ENCODE results near the gene ARHGEF1.
"Not testable (repeated sequence)": the region's sequence is repeated elsewhere in the genome, so short reads cannot be mapped to it uniquely, and the experiment has no call there.

Gene ARHGEF1

GRCh38 chr19:41933693-41934426, 50.9 kb downstream of the ARHGEF1 start:
- no peak for FAIRE-seq

DNA sequence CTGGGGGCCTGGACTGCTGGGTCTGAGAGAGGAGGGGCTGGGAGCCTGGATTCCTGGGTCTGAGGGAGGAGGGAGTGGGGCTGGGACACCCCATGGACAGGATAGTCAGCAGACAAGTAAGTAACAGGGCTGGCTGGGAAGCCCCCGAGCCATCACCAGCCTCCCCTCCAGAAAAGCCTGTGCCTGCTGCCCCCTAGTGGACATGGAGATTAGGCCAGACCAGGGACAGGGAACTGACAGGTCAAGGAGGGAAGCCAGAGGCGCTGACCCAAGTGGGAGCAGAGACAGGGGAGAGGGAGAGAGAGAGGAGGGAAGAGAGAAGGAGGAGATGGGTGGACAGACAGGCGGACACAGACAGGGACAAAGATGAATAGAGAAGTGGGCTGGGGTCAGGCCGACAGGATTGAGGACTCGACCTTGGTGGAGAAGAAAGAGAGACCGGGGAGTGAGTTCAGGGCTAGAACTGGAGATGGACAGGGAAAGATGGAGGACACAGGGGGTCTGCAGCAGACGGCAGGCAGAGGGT, 51.9 kb downstream of the ARHGEF1 start:
- FAIRE-seq = no peak

DNA sequence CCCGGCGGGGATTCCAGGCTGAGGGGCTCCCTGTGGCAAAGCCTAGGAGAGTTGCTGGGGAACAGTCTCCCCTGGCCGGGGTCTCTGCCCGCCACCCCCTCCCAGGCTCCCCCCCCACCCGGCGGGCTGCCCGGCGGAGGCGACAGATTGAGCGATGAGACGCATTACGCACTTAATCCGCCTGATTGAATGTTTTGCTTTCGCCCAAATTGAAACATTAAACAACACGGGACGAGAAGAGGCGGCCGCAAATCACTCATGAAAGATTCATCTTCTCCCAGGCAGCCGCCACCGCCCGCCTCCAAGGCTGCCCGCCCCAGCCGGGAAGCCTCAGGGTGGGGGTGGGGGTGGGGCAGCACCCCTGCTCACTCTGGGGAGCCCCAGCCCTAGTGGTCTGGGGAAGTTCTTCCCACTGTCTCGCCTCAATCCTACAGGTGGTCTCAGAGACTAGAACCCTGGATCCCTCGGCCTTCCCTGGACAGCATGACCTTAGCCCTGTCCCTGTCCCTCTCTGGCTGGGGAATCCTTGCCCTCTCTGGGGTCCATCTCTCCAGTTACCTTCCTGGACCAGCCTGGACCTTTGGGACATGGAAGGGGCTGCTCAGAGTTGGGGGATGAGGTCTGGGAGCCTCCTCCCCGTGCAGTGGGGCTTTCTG, 52.9 kb downstream of the ARHGEF1 start:
- FAIRE-seq = no peak

- FAIRE-seq = no peak
These were observed 53.4 kb downstream of the ARHGEF1 start for GRCh38 chr19:41936416-41936850.

DNA sequence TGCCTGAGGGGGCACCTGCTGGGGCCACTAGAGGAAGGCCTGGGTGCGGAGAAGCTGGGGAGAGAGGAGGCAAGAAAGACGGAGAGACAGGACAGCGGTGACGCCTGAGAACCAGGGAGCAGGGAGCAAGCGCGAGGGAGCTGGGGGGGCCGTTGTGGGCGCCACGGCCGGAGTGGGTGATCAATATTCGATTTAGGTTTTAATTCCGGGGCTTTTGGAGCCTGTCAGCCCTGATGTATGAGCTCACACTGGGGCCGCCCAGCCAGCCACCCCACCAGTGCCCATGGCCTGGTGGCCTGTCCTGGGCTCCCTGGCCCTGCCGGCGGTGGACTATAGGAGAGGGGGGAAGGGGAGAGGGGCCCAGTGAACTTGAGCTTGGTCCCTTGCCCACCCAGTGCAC, 54.0 kb downstream of the ARHGEF1 start:
- no peak for FAIRE-seq

GRCh38 chr19:41937525-41938468, 54.8 kb downstream of the ARHGEF1 start:
- no peak for FAIRE-seq

GRCh38 chr19:41939209-41939608, 56.2 kb downstream of the ARHGEF1 start:
- not testable (repeated sequence) for FAIRE-seq

DNA sequence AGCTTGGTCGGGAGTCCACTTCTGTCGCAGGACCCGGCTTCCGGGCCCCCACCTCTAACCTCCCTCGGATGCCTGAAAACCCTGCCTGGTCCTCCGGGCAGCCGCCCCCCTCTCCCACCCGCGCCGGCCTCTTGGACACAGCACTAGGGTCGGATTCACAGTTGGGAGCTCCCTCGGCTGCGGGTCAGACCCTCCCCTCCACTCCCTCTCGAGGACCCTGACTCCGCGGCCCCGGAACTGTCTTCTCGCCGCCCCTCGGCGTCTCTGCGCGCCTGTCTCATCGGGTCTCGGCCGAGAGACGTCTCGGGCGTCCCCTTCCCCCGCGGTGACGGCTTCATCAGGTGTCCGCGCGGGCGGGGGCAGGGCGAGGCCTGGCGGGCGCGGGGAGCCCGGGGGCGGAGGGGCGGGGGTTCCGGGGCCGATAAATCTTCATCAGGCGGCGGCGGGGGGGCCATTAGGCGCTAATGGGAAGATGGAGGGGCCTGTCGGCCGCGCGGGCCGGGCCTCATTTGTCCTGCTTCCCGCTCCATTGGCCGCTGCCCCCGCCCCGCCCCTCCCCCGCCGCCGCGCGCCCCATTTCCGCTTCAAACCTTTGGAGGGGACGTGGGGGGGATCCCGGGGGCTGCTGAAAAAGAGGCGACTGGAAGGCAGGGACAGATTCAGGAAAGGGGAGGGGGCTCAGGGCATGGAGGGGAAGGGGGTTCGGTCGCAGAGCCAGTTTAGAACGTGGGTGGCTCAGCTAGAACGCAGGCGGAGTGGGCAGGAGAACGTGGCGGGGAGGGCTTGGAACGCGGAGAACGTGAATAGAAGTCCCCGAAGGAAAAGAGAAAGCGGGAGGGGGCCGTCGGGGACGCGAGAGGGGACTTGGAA, 57.1 kb downstream of the ARHGEF1 start:
- FAIRE-seq = no peak

DNA sequence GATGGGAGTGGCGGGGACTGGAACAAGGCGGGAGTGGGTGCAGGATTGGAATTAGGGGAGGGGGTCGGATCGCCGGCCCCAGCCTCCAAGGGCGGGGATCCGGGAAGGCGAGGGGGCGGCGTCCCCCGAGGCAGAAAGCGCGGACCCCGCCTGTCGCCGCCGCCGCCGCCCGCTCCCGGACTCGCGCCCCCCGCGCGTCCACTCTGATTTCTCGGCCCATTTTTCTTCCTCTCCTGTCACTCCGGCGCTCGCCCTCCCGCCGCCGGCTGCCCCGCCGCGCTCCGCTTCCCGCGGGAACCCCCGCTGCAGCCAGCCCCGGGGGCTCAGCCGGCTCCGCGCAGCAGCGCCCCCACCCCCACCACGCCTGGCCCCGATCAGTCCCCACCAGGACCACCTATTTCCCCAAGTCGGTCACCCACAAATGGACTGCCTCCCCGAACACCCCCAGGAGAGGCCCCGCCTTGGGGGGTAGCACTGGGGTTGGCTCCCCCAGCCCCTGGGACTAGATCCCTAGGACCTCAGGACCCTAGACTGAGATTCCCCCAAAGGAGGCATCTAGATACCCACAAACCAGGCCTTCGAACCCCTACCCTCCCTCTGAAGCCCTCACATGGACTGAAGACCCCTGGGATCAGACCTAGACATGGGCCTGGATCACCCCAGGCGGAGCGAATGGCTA, 57.9 kb downstream of the ARHGEF1 start:
- no peak for FAIRE-seq

GRCh38 chr19:41941410-41942202, 58.6 kb downstream of the ARHGEF1 start:
- FAIRE-seq = no peak

GRCh38 chr19:41944336-41944735, 61.4 kb downstream of the ARHGEF1 start:
- no peak for FAIRE-seq

DNA sequence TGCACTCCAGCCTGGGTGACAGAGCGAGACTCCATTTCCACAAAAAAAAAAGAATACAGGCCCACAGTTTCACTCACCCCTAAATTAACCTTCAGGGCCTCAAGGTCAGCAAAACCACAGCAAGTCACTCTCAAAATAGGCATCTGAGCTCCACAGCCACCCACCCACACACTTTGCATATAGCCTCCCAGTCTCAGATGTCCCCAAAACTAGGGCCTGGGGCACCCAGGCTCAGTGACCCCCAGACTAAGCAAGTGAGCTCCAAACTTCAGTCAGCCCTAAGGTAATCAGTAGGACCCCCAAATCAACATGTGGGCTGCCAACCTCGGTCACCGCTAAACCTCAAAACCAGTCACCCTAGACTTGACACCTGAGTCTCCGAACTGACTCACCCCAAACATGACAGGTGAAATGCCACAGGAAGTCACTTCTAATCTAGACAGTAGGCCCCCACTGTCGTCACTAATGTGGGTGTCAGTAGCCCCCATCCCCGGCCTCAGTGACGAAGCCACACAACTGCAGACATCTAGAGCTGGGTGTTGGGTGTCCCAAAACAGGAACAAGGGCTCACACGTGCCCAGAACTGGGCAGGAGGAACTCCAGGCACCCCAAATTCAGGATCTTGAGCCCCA, 62.3 kb downstream of the ARHGEF1 start:
- no peak for FAIRE-seq

DNA sequence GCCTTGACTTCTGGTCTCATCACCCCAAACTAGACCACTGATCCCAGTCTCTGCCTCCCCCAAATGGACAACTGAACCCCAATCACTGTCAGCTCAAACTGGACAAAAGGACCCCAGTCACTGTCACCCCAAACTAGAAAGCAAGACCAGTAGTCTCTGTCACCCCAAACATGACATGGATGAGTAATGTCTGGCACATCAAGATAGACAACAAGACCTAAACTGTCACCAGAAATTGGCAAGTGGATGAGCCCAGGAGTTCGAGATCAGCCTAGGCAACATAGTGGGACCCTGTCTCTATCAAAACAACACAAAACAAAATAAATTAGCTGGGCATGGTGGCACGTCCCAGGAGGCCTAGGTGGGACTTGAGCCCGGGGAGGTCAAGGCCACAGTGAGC, 64.1 kb downstream of the ARHGEF1 start:
- FAIRE-seq = no peak

GRCh38 chr19:41951686-41952172, 68.7 kb downstream of the ARHGEF1 start:
- no peak for FAIRE-seq

GRCh38 chr19:41955521-41955920, 72.5 kb downstream of the ARHGEF1 start:
- no peak for FAIRE-seq

GRCh38 chr19:41956621-41957020, 73.6 kb downstream of the ARHGEF1 start:
- no peak for FAIRE-seq

Data from endometrium (tissue), 2 donors.